Testis (tissue), 2 donors: ENCODE measurements around the gene PGM1.

Source experiments
- CTCF ChIP-seq, 3 experiments: fragments of 450-650 bp in 2 of 3; fragments of 200-600 bp in 1 of 3; sonication (generic) in 1 of 3; IDR thresholded peaks; one replicate each; pipeline ENCODE4 v1.5.1; 2016 to 2019; ENCODE audit warnings: antibody characterized with exemption in 3 of 3, mild to moderate bottlenecking in 2 of 3, moderate library complexity in 1 of 3
- POLR2A ChIP-seq: fragments of 450-650 bp; IDR thresholded peaks from one replicate; pipeline ENCODE4 v1.6.1; 2017; ENCODE audit warnings: antibody characterized with exemption, mild to moderate bottlenecking, moderate library complexity

GRCh38 chr1:63601912-63602311 lies 8.7 kb downstream of the PGM1 start:
- no peak for TF ChIP-seq POLR2A
- no peak for TF ChIP-seq CTCF (IDR thresholded peaks at IDR 0.05)
